ENCODE data around the gene MIEN1. TPM values are rescaled to one million over a fixed set of nuclear protein-coding genes. Genes with fewer than 3 reads are reported as not detected.
A peak's percentile ranks its signal among the peaks of the same experiment; 100 is the strongest.

The MIEN1 gene
- polyA plus RNA-seq (2011; rRNA removed) (63.9 and 111 TPM in 2 replicates), polyA plus RNA-seq (2017; fragmentation: RNase III; extraction: RNeasy Plus Mini Kit Qiagen cat#74134 plus additional on column Dnase treatment) (73.2 to 86.5 TPM (median 85.5 TPM) in 3 replicates), polyA minus RNA-seq (2011; rRNA and poly(A)+ RNA removed) (40.9 and 46.7 TPM in 2 replicates)
- polyA plus RNA-seq (2012; cell fraction: cytosol; rRNA removed), result 101 and 102 TPM in 2 replicates
- polyA plus RNA-seq (2012; cell fraction: nucleus; rRNA removed), result 36.5 and 53.9 TPM in 2 replicates

- Histone ChIP-seq H3K4me3 (peak within 1 kb of the TSS; percentile 60), H3K4me2 (peak within 1 kb of the TSS; percentile 95), H3K9me3 (no peaks in the 10 kb centered on the region), H3K27ac (peak within 1 kb of the TSS; percentile 93 to 94), H3K4me1 (peaks cover 6% of the 10 kb centered on the region)
- ChIA-PET CTCF (interaction anchor here (0.6 to 5.8 kb wide), 51 partner anchors 9 to 1023 kb away, joined by 3 to 171 read pairs (median 5); partner anchors contain the start of genes ERBB2, PGAP3, PNMT and PPP1R1B), POLR2A (interaction anchor here (0.6 to 3.2 kb wide), 21 partner anchors 9 to 763 kb away, joined by 3 to 42 read pairs (median 5); partner anchors contain the start of genes CDK12, ERBB2, FBXO47 and PGAP3)
- DNase-seq (ENCODE audit: low read depth in 1 of 2, low spot score in 1 of 2) (peak; percentile 91 to 95), FAIRE-seq (no peak), ATAC-seq (peak; percentile 82 to 90)
- WGBS (ENCODE audit: missing lambda C conversion rate), result 2% methylated on average over 41 of the region's 65 CpGs
- TF ChIP-seq E2F6 (IDR thresholded peaks at IDR 0.05; ENCODE audit: borderline replicate concordance, low read depth), result peak; percentile 69; the same call in 1 of the 2 replicates
- TF ChIP-seq PHF8 (IDR thresholded peaks at IDR 0.05; ENCODE audit: borderline replicate concordance, low read depth), result peak; percentile 96
- TF ChIP-seq POLR2AphosphoS2 (conservative IDR thresholded peaks at IDR 0.05; ENCODE audit: low read length), result no peak
- peak; percentile 64 to 90; a peak in 4 of 5 replicates for TF ChIP-seq JUN (IDR thresholded peaks at IDR 0.05)
- no peak for TF ChIP-seq NFE2L2 (conservative IDR thresholded peaks at IDR 0.05; ENCODE audit: low read length)
- no peak for TF ChIP-seq EHF (CRISPR knock-in tag; IDR thresholded peaks at IDR 0.05)
- TF ChIP-seq RARB (CRISPR knock-in tag; IDR thresholded peaks at IDR 0.05), result no peak
- TF ChIP-seq ATOH8 (CRISPR knock-in tag; IDR thresholded peaks at IDR 0.05; ENCODE audit: low read depth), result peak; percentile 2; the same call in 1 of the 2 replicates
- TF ChIP-seq ZFP36 (IDR thresholded peaks at IDR 0.05; ENCODE audit: borderline replicate concordance, partially characterized antibody), result no peak
- TF ChIP-seq TFCP2L1 (CRISPR knock-in tag; IDR thresholded peaks at IDR 0.05), result peak; percentile 53; the same call in 1 of the 2 replicates
- peak; percentile 68; the same call in 1 of the 2 replicates for TF ChIP-seq RFX5 (IDR thresholded peaks at IDR 0.05)
- TF ChIP-seq RNF2 (IDR thresholded peaks at IDR 0.05; ENCODE audit: borderline replicate concordance, low read depth), result no peak
- 0 out of 2 replicates have a peak, but pooled peaks have one; percentile 46 for TF ChIP-seq HEYL (CRISPR knock-in tag; IDR thresholded peaks at IDR 0.05)
- no peak for TF ChIP-seq SREBF2 (IDR thresholded peaks at IDR 0.05)
- peak; percentile 96 for TF ChIP-seq BHLHE40 (IDR thresholded peaks at IDR 0.05; ENCODE audit: low read depth, low read length)
- no peak for TF ChIP-seq CBX8 (IDR thresholded peaks at IDR 0.05)
- no peak for TF ChIP-seq KDM5A (IDR thresholded peaks at IDR 0.05)
- no peak for TF ChIP-seq ZNF302 (CRISPR knock-in tag; IDR thresholded peaks at IDR 0.05)
- no peak for TF ChIP-seq EHMT2 (IDR thresholded peaks at IDR 0.05; ENCODE audit: low read depth)
- peak; percentile 38 for TF ChIP-seq MAX (IDR thresholded peaks at IDR 0.05)
- no peak for TF ChIP-seq FOSL2 (IDR thresholded peaks at IDR 0.05)
- peak; percentile 50 for TF ChIP-seq FOSL2 (CRISPR knock-in tag; IDR thresholded peaks at IDR 0.05)
- TF ChIP-seq CTCF (IDR thresholded peaks at IDR 0.05), result peak; percentile 96
- TF ChIP-seq MYC (IDR thresholded peaks at IDR 0.05; ENCODE audit: borderline replicate concordance, low read length), result 0 out of 2 replicates have a peak, but pooled peaks have one; percentile 48
- TF ChIP-seq HOXB13 (CRISPR knock-in tag; IDR thresholded peaks at IDR 0.05; ENCODE audit: low read depth), result no peak
- TF ChIP-seq USF2 (IDR thresholded peaks at IDR 0.05), result peak; percentile 96
- TF ChIP-seq POLR2A (IDR thresholded peaks at IDR 0.05; ENCODE audit: low read length), result peak; percentile 78
- TF ChIP-seq HES2 (IDR thresholded peaks at IDR 0.05), result no peak
- peak; percentile 76 for TF ChIP-seq MAZ (IDR thresholded peaks at IDR 0.05; ENCODE audit: borderline replicate concordance, low read depth, low read length)
- 0 out of 2 replicates have a peak, but pooled peaks have one; percentile 79 for TF ChIP-seq RCOR1 (IDR thresholded peaks at IDR 0.05; ENCODE audit: low read depth, low read length)
- peak; percentile 43; the same call in 1 of the 2 replicates for TF ChIP-seq NPAS2 (CRISPR knock-in tag; IDR thresholded peaks at IDR 0.05; ENCODE audit: borderline replicate concordance)
- peak; percentile 61 to 86 for TF ChIP-seq RAD21 (conservative IDR thresholded peaks at IDR 0.05 in 1 of 2, IDR thresholded peaks at IDR 0.05 in 1 of 2)
- TF ChIP-seq BCL3 (IDR thresholded peaks at IDR 0.05), result peak; percentile 67; the same call in 2 of the 3 replicates
- no peak for TF ChIP-seq MAFK (IDR thresholded peaks at IDR 0.05; ENCODE audit: partially characterized antibody)
Observed at GRCh38 chr17:39730095-39730921, at the start of gene MIEN1. Gene MIEN1 (minus strand): TSS chr17:39730532. CDS start chr17:39730495, 37 bp downstream.

Data from A549 (cell line).